GM12892 (cell line): ENCODE measurements around the gene SPTBN1.

Experiments used
- POLR2A ChIP-seq: IDR thresholded peaks from 2 replicates; pipeline ENCODE4 v1.6.1; 2011; ENCODE audit warnings: low read depth, low read length, control low read depth
- POLR2AphosphoS5 ChIP-seq: IDR thresholded peaks from 2 replicates; pipeline ENCODE4 v1.6.1; 2011; ENCODE audit warnings: low read depth, low read length, control low read depth
- TAF1 ChIP-seq: IDR thresholded peaks from 2 replicates; pipeline ENCODE4 v1.6.1; 2011; ENCODE audit warnings: low read depth, mild to moderate bottlenecking, control low read depth, low read length, borderline replicate concordance

GRCh38 chr2:54677476-54678265 lies 221.5 kb downstream of the SPTBN1 start:
- no peak for TF ChIP-seq POLR2A
- TF ChIP-seq POLR2AphosphoS5, result no peak
- no peak for TF ChIP-seq TAF1
